Activated T-helper 1 cell treated with anti-CD3 and anti-CD28 coated beads, Interleukin-12 subunit alpha, Interleukin-12 subunit beta, Interleukin-2, Interleukin-4 antibody, amounts not matched to agents 30 ng/mL and 10 ng/mL and 1 ng/mL, durations not matched to agents 14 hours and 24 hours and 36 hours (primary cell): Measurements from ENCODE around the gene THY1. TPM values are rescaled to one million over a fixed set of nuclear protein-coding genes. Genes with fewer than 3 reads are reported as not detected.
"Not testable (repeated sequence)": the region's sequence is repeated elsewhere in the genome, so short reads cannot be mapped to it uniquely, and the experiment has no call there.

Source experiments
- DNase-seq: peaks from one replicate; pipeline ENCODE4 v3.0.0; 2021; ENCODE audit warnings: low spot score
- H3K27ac Mint-ChIP-seq: one replicate; pipeline ENCODE4 v1.8.0; 2021; ENCODE audit warnings: mild to moderate bottlenecking, mixed read lengths
- H3K27me3 Mint-ChIP-seq: one replicate; pipeline ENCODE4 v1.8.0; 2022; ENCODE audit warnings: mild to moderate bottlenecking, moderate library complexity, mixed read lengths; ENCODE audit not compliant: insufficient read depth
- H3K36me3 Mint-ChIP-seq: one replicate; pipeline ENCODE4 v1.8.0; 2021; ENCODE audit warnings: low read depth, mixed read lengths
- H3K4me1 Mint-ChIP-seq: one replicate; pipeline ENCODE4 v1.8.0; 2021; ENCODE audit warnings: low read depth, mixed read lengths
- H3K4me3 Mint-ChIP-seq: one replicate; pipeline ENCODE4 v1.8.0; 2021; ENCODE audit warnings: mild to moderate bottlenecking, moderate library complexity, mixed read lengths
- H3K9me3 Mint-ChIP-seq: one replicate; pipeline ENCODE4 v1.8.0; 2021; ENCODE audit warnings: mixed read lengths
- intact Hi-C: fragments of 100-400 bp; cut with micrococcal nuclease; formaldehyde crosslinking; loops from one replicate; pipeline ENCODE4 v1.15.1; 2024
- total RNA-seq: library from RNA; stranded (reverse); gene quantifications from 2 replicates; pipeline ENCODE4 v1.2.3, GENCODE V29; 2022

Gene THY1
- total RNA-seq, 1 donor from 2014 or later = 0.83 TPM

GRCh38 chr11:119453881-119454280, 30.9 kb upstream of the THY1 start:
- no peaks in the 10 kb centered on the region for H3K9me3 Mint-ChIP-seq
- no peak overlapping the region for H3K4me3 Mint-ChIP-seq
- no peak for DNase-seq
- H3K27me3 Mint-ChIP-seq = peaks cover 11% of the 10 kb centered on the region
- no peaks in the 10 kb centered on the region for H3K4me1 Mint-ChIP-seq
- no peaks in the 10 kb centered on the region for H3K36me3 Mint-ChIP-seq
- intact Hi-C loops = no loop called here
- no peak overlapping the region for H3K27ac Mint-ChIP-seq

DNA sequence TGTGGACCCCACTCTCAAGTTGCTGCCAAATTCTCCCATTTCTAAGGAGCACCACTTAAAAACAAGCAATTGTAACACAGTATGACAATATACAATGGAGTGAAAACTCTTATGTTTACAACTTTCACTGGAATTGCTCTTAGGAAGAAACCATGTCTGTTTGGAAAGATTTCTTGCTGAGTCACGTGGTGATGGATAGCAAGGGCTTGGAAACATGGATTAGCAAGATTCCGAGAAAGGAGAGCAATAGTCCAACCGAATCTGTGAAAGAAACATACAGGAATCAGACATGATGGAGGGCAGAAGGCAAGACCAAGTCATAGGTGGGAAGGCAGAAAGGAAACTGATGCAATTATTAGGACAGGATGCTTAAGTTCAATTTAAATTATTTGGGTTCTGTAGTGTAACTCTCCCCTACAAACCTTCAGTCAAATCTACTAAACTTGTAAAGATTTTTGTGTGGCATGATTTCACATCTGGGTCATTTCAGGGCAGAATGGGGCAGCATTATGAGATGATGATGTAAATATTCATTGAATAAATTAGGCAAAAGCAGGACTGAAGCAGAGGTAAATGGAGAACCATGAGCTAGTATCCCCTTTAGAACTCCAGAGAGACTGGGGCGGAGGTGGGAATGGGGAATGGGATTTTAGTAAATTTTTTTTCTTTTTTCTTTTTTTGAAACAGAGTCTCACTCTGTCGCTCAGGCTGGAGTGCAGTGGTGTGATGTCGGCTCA, 27.8 kb upstream of the THY1 start:
- Mint-ChIP-seq H3K9me3 (no peaks in the 10 kb centered on the region), H3K36me3 (no peaks in the 10 kb centered on the region), H3K4me3 (no peak overlapping the region), H3K27ac (no peak overlapping the region), H3K4me1 (no peaks in the 10 kb centered on the region), H3K27me3 (peaks cover 9% of the 10 kb centered on the region)
- DNase-seq = no peak
- intact Hi-C loops = no loop called here

DNA sequence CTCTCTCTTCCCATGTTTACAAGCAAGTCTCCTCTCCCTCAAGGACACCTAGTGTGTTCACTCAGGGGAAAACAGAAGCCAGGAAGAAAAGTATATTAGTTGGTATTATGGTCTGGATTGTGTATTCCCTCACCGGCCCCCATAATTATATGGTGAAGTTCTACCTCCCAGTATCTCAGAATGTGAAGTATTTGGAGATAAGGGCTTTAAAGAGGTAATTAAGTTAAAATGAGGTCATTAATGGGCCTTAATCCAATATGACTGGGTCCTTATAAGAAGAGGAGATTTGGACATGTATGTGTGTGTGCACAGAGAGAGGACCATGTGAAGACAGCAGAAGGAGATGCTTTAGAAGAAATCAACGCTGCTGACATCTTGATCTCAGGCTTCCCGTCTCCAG, 26.5 kb upstream of the THY1 start:
- H3K4me3 Mint-ChIP-seq = no peak overlapping the region
- DNase-seq = no peak
- H3K4me1 Mint-ChIP-seq = no peaks in the 10 kb centered on the region
- intact Hi-C loops = no loop called here
- H3K9me3 Mint-ChIP-seq = no peaks in the 10 kb centered on the region
- H3K36me3 Mint-ChIP-seq = no peaks in the 10 kb centered on the region
- H3K27me3 Mint-ChIP-seq = peaks cover 14% of the 10 kb centered on the region
- no peak overlapping the region for H3K27ac Mint-ChIP-seq

DNA sequence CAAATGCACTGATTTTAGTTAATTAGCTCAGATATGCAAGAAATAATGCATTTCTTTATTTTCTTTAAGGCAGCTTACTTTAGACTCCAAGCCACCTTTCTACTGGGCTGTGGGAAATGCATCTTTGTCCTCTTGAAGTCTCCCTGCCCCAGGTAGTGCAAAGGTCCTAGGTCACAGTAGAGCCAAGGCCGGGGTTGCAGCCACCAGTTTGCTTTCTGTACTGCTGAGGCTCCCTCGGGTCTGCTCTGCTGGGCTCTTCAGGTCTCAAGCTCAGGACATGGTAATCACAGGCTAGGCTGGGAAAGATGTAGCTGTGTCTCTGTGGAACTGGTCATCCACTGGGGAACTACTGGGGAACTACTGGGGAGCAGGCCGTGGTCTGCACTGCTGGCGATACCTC, 25.4 kb upstream of the THY1 start:
- no peak overlapping the region for H3K4me3 Mint-ChIP-seq
- H3K4me1 Mint-ChIP-seq = no peaks in the 10 kb centered on the region
- intact Hi-C loops = no loop called here
- peaks cover 10% of the 10 kb centered on the region for H3K27me3 Mint-ChIP-seq
- H3K36me3 Mint-ChIP-seq = no peaks in the 10 kb centered on the region
- H3K9me3 Mint-ChIP-seq = no peaks in the 10 kb centered on the region
- DNase-seq = no peak
- no peak overlapping the region for H3K27ac Mint-ChIP-seq

GRCh38 chr11:119447664-119448242, 24.8 kb upstream of the THY1 start:
- DNase-seq = no peak
- H3K4me1 Mint-ChIP-seq = no peaks in the 10 kb centered on the region
- H3K36me3 Mint-ChIP-seq = no peaks in the 10 kb centered on the region
- H3K4me3 Mint-ChIP-seq = no peak overlapping the region
- H3K27me3 Mint-ChIP-seq = peaks cover 10% of the 10 kb centered on the region
- H3K27ac Mint-ChIP-seq = no peak overlapping the region
- no peaks in the 10 kb centered on the region for H3K9me3 Mint-ChIP-seq
- intact Hi-C loops = no loop called here

GRCh38 chr11:119446871-119447663, 24.1 kb upstream of the THY1 start:
- intact Hi-C loops = no loop called here
- no peak for DNase-seq
- no peaks in the 10 kb centered on the region for H3K9me3 Mint-ChIP-seq
- no peak overlapping the region for H3K27ac Mint-ChIP-seq
- no peak overlapping the region for H3K4me3 Mint-ChIP-seq
- peaks cover 7% of the 10 kb centered on the region for H3K27me3 Mint-ChIP-seq
- H3K36me3 Mint-ChIP-seq = no peaks in the 10 kb centered on the region
- H3K4me1 Mint-ChIP-seq = no peaks in the 10 kb centered on the region

DNA sequence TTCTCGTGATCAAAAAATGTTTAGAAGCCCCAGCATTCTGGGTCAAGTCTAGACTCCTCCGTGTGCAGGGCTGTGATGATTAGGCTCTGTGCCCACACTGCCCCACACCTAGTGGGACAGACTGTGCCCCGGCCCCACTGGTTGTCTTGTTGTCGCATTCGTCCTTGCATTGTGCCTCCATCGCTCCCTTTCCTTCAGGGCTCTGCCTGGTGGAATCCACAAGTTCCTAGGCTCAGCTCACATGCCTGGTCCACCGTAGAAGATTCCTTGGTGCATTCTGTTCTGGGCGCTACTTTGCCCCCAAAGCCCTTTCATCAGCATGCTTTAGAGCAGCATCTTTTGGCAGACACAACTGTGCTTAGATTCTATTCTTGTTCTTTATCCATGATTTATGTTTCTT, 23.5 kb upstream of the THY1 start:
- H3K36me3 Mint-ChIP-seq = no peaks in the 10 kb centered on the region

GRCh38 chr11:119445850-119446249, 22.9 kb upstream of the THY1 start:
- Mint-ChIP-seq H3K4me1 (peaks cover 4% of the 10 kb centered on the region), H3K9me3 (no peaks in the 10 kb centered on the region), H3K27ac (no peak overlapping the region), H3K4me3 (no peak overlapping the region), H3K36me3 (no peaks in the 10 kb centered on the region), H3K27me3 (peaks cover 13% of the 10 kb centered on the region)
- no peak for DNase-seq
- intact Hi-C loops = no loop called here

More for the DNA sequence above, 23.5 kb upstream of the THY1 start:
- Mint-ChIP-seq H3K27me3 (peaks cover 7% of the 10 kb centered on the region), H3K4me3 (no peak overlapping the region), H3K27ac (no peak overlapping the region), H3K9me3 (no peaks in the 10 kb centered on the region), H3K4me1 (no peaks in the 10 kb centered on the region)
- DNase-seq = no peak
- intact Hi-C loops = no loop called here

GRCh38 chr11:119445379-119445778, 22.4 kb upstream of the THY1 start:
- Mint-ChIP-seq H3K4me3 (no peak overlapping the region), H3K27me3 (peaks cover 15% of the 10 kb centered on the region), H3K27ac (no peak overlapping the region), H3K4me1 (peaks cover 6% of the 10 kb centered on the region), H3K9me3 (no peaks in the 10 kb centered on the region), H3K36me3 (no peaks in the 10 kb centered on the region)
- intact Hi-C loops = no loop called here
- no peak for DNase-seq

GRCh38 chr11:119441898-119442243, 18.9 kb upstream of the THY1 start:
- H3K4me1 Mint-ChIP-seq = peaks cover 6% of the 10 kb centered on the region
- H3K9me3 Mint-ChIP-seq = no peaks in the 10 kb centered on the region
- H3K4me3 Mint-ChIP-seq = no peak overlapping the region
- intact Hi-C loops = no loop called here
- no peak overlapping the region for H3K27ac Mint-ChIP-seq
- no peaks in the 10 kb centered on the region for H3K36me3 Mint-ChIP-seq
- H3K27me3 Mint-ChIP-seq = peaks cover 23% of the 10 kb centered on the region
- no peak for DNase-seq

- Mint-ChIP-seq H3K9me3 (no peaks in the 10 kb centered on the region), H3K27me3 (peaks cover 16% of the 10 kb centered on the region), H3K27ac (no peak overlapping the region), H3K36me3 (no peaks in the 10 kb centered on the region), H3K4me3 (no peak overlapping the region), H3K4me1 (peaks cover 6% of the 10 kb centered on the region)
- intact Hi-C loops = no loop called here
- DNase-seq = no peak
These were observed 15.6 kb upstream of the THY1 start for GRCh38 chr11:119438599-119438998.

DNA sequence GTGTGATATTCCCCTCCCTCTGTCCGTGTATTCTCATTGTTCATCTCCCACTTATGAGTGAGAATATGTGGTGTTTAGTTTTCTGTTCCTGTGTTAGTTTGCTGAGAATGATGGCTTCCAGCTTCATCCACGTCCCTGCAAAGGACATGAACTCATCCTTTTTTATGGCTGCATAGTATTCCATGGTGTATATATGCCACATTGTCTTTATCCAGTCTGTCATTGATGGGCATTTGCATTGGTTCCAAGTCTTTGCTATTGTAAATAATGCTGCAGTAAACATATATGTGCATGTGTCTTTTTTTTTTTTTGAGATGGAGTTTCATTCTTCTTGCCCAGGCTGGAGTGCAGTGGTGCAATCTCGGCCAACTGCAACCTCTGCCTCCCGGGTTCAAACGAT, 14.5 kb upstream of the THY1 start:
- H3K4me3 Mint-ChIP-seq, H3K36me3 Mint-ChIP-seq, intact Hi-C loops, DNase-seq, H3K9me3 Mint-ChIP-seq, H3K27ac Mint-ChIP-seq, H3K4me1 Mint-ChIP-seq: not testable (repeated sequence)
- H3K27me3 Mint-ChIP-seq = peaks cover 16% of the 10 kb centered on the region

DNA sequence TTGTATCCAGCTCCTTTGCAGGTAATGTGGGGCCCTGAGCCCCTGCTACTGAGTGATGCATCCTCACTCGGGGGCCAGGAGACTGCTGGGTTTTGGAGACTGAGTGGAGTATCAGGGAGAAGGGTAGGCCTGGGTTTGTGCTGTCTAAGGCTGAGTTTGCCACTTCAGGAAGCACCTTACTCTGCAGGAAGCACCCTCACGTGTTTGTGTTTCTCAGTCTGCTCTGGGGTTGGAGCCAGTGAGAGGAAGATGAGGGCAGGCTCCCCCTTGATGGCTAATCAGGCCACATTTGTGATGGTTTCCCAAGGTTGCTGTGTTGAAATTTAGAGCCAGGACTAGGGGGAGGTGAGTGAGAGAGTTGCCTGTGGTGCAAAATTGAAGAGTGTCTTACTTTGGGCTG, 13.7 kb upstream of the THY1 start:
- Mint-ChIP-seq H3K4me3 (no peak overlapping the region), H3K9me3 (no peaks in the 10 kb centered on the region), H3K27ac (no peak overlapping the region), H3K27me3 (peaks cover 16% of the 10 kb centered on the region), H3K36me3 (no peaks in the 10 kb centered on the region), H3K4me1 (peaks cover 6% of the 10 kb centered on the region)
- intact Hi-C loops = no loop called here
- no peak for DNase-seq
